ENCODE results near the gene BAG1.

The BAG1 gene

DNA sequence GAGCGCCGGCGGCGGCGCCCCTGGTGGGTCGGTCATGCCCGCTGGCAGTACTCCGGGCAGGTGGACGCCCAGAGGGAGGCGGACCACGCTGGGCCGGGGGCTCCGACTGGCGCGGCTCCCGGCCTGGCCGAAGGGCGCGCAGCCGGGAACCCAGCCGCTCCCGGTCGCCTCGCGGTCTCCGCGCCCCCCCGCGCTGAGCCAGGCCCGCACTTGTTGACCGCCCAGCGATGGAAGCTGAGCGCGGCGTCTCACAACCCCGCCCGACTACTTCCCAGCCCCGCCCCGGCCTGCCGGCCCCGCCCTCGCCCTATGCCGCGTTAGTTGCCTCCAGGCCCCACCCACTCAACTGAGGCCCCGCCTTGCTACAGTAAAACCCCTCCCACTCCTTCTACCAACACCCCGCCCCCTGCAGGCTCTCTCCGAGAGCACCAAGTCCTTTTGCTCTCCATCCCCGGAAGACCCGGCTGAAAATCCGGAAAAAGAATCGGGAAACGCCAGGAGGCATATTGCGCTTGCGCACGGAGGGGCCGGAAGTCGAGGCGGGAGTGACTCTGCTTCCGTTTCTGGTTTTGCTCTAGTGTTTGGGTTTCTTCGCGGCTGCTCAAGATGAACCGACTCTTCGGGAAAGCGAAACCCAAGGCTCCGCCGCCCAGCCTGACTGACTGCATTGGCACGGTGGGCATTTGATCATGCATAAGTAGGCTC, at the start of gene BAG1, which contains the start of gene CHMP5:
BAG1 (minus strand) TSS at position 236 of the 705 bp plus-strand sequence.
CHMP5 (plus strand) TSS at position 577 of the 705 bp plus-strand sequence; CDS start at position 607, 30 bp downstream.
- in situ Hi-C loops (cut with MboI; ENCODE audit: low sequenced_read_pairs), result no loop called here

DNA sequence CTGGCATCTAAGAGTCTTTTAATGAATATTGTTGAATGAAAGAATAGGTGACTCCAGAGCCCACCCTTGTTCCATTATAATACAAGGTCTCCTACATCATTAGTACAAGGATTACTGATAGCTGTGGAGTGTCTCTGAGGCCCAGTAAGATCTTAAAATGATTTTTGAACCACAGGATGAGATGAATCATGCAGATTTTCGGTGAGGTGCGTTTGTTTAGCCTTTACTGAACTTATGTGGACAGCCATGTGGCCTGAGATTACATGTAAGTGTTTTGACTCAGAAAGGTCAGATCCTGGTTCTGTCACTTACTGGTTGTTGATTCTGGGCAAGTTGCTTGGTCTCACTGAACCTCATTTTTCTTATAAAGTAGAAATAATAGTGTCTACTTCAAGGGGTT, 47.4 kb upstream of the BAG1 start:
- in situ Hi-C loops (cut with MboI; ENCODE audit: low sequenced_read_pairs), result no loop called here

DNA sequence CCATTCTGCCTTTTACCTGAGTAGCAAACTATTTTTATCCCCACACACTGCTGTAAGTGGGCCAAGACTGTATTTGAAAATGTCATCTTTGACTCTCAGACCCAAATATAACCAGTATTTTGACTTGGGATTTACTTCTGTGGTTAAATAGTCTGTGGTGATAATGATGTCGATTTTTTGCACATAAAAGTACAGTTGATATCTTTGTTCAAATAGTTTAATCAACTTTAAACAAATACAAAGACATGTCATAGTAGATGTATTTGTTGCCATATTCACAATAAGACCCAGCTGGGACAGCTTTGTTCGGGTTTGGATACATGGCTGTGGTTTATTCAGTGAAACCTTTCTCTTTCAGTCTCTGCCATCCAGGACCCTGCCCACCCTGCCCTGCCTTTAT, 46.2 kb upstream of the BAG1 start:
- in situ Hi-C loops (cut with MboI; ENCODE audit: low sequenced_read_pairs), result no loop called here

DNA sequence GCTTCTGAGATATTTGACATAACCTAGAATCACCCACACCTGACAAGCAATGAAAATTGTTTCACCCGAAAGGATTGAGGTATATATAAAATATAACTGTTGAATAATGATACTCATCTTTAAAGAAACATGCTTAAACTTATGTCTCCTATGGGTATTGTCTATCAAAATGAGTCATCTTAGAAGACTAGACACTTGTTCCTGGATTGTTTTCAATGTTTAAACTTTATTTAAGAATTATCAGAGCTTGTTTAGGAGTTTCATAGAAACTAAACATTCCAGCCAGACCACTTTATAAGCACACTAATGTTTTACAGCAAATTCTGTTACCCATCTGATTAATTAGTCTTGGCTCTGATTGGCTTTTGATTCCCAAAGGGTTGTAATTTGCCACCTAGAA, 45.4 kb upstream of the BAG1 start:
- in situ Hi-C loops (cut with MboI; ENCODE audit: low sequenced_read_pairs), result no loop called here

DNA sequence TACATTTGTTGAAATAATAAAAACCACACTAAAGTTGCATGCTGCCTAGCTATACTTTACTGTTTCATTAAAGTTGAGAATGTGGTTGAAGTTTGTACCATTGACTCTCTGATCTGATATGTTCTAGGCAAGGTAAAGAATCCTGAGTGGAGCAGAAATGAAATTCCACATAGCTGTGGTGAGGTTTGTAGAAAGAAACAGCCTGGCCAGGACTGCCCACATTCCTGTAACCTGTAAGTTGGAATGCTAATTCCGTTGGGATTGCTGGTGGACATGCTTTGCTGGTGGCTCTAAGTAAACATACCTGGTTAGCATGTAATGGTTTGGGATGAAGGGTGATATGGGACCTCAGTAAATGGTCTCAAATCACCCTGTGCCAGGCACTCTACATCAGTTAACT, 42.6 kb upstream of the BAG1 start:
- in situ Hi-C loops (cut with MboI; ENCODE audit: low sequenced_read_pairs), result no loop called here

DNA sequence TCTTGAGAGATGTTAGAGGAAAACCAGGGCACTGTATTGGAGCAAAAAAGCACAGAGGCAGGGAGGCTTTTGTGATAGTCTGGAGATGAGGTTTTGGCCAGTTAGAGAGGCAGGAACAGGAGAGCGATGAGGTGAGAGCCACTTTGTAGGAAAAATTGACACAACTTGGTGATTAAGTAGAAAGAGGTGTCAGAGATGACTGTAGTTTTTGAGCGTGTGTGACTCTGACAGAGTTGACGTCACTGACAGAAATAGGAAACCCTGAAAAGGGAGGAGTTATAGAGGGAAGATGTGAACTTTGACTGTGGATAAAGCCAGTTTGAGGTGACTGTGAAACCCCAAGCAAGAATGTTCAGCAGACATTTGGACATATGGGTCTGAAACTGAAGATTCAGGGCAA, 41.5 kb upstream of the BAG1 start:
- in situ Hi-C loops (cut with MboI; ENCODE audit: low sequenced_read_pairs), result no loop called here

DNA sequence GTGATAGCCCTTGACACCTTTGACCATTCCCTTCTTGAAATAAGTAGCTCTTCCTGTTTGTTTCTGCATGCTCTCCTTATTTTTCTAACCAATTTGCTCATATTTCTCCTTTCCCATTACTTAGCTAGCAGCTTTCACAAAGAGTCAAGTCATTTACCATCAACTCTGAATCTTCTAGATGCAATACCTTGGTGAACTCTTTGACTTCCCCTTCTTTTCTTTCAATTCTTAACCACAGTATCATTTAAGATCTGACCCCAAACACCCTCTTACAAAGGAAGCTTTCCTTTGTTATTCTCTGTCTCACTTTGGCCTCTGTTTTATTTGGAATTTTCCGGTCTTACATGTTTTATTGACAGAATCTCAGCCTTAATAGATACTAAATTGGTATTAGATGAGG, 39.9 kb upstream of the BAG1 start:
- in situ Hi-C loops (cut with MboI; ENCODE audit: low sequenced_read_pairs), result no loop called here

DNA sequence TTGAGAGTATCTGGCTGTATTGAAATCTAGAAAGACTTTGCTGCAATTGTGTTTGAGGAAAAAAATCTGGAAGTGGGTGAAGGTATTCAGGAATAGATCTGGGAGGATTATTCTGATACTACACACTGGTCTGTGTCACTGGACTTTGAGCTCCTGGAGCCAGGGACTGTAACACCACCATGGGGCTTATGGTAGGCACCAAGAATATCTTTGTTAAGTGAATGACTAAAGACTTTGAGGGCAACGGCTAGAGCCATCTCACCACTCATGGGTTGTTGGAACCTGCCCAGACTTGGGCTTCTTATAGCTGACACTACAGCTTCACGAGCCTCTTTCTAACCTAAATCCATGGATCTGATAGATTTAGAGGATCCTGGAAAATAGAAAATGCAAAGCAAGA, 36.0 kb upstream of the BAG1 start:
- in situ Hi-C loops (cut with MboI; ENCODE audit: low sequenced_read_pairs), result no loop called here

DNA sequence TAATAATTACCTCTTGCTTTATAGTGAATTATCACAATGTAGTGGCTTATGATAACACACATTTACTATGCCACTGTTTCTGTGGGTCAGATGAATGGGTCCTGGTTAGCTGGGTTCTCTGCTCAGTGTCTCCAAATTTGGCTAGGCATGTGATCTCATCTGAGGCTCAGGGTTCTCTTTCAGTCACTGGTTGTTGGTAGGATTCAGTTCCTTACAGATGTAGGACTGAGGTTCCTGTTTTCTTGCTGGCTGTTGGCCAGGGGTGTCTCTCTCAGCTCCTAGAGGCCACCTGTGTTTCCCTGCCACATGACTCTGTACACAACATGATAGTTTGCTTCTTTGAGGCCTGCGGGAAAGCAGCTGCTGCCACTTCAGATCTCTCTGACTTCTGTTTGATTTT, 32.9 kb upstream of the BAG1 start:
- in situ Hi-C loops (cut with MboI; ENCODE audit: low sequenced_read_pairs), result no loop called here

DNA sequence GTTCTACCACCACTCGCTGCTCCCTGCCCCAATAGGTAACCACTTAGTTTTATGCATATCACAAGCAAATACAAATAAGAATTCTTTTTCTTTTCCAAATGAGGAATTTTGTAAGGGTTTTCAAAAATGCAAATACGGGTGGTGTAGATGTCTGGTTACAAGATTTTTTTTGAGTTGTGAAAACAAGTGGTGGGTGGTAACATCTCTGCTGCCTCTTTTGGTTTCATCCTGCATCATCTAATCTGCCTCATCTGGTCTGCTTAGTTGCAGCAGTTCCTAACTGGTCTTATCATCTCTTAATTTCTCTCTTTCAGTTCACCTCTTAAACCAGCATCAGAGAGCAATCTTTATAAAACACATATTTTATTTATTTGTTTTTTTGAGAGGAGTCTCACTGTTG, 31.1 kb upstream of the BAG1 start:
- in situ Hi-C loops (cut with MboI; ENCODE audit: low sequenced_read_pairs), result no loop called here

DNA sequence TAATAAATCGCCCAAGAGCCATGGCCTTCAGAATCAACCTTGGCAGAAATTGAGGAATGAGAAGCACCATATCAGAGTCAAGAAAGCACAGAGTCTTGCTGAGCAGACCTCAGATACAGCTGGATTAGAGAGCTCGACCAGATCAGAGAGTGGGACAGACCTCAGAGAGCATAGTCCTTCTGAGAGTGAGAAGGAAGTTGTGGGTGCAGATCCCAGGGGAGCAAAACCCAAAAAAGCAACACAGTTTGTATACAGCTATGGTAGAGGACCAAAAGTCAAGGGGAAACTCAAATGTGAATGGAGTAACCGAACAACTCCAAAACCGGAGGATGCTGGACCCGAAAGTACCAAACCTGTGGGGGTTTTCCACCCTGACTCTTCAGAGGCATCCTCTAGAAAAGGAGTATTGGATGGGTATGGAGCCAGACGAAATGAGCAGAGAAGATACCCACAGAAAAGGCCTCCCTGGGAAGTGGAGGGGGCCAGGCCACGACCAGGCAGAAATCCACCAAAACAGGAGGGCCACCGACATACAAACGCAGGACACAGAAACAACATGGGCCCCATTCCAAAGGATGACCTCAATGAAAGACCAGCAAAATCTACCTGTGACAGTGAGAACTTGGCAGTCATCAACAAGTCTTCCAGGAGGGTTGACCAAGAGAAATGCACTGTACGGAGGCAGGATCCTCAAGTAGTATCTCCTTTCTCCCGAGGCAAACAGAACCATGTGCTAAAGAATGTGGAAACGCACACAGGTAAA, 30.3 kb upstream of the BAG1 start:
- in situ Hi-C loops (cut with MboI; ENCODE audit: low sequenced_read_pairs), result no loop called here

DNA sequence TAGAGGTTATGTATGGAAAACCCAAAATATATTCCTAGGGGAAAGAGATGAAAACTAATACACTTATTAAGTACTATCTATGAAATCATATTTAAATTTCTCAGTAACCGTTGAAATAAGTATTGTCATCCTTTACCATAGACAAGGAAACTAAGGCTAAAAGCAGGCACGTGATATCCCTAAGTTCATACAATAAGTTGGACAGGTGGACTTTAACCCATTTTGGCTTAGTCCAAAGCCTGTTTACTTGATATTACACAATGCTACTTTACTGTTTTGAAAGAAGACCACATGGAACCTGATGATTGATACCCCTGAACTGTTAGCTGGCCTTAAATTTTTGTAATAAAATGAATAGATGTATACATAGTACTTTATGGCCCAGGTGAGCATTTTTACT, 29.3 kb upstream of the BAG1 start:
- in situ Hi-C loops (cut with MboI; ENCODE audit: low sequenced_read_pairs), result no loop called here

DNA sequence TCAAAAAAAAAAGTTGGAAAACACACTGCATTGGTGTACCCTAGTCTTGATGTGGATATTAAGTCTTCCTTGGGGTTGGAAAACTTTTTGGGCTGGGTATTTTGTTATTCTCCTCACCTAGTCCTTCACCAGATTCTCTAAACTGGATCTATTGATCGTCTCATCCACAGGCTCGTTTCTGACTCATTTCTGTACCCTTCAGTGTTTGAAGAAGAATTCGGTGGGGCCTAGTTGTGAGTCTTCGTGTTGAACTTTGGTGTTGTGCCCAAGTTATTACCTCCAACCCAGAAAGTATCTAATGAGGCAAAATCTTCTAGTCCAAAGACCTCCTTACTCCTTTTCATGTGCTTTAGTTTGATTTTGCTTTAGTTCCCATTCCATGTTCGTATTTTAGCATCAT, 27.4 kb upstream of the BAG1 start:
- in situ Hi-C loops (cut with MboI; ENCODE audit: low sequenced_read_pairs), result no loop called here

DNA sequence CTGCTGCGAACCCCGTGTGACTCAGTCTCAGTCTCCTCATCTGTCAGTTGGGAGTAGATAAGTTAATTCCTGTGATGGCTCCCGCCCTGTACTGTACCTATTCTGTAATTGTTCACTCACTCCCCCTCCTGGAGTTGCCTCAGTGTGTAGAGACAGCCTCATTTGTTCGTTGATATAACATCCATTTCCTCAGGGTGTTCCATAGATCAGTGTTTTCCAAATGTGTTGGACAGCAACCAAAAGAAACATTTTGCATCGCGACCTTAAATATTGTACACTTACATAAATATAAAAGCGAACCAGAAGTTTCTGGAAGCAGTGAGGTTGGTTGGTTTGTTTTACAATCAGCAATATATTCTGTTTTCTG, 26.5 kb upstream of the BAG1 start:
- in situ Hi-C loops (cut with MboI; ENCODE audit: low sequenced_read_pairs), result no loop called here

DNA sequence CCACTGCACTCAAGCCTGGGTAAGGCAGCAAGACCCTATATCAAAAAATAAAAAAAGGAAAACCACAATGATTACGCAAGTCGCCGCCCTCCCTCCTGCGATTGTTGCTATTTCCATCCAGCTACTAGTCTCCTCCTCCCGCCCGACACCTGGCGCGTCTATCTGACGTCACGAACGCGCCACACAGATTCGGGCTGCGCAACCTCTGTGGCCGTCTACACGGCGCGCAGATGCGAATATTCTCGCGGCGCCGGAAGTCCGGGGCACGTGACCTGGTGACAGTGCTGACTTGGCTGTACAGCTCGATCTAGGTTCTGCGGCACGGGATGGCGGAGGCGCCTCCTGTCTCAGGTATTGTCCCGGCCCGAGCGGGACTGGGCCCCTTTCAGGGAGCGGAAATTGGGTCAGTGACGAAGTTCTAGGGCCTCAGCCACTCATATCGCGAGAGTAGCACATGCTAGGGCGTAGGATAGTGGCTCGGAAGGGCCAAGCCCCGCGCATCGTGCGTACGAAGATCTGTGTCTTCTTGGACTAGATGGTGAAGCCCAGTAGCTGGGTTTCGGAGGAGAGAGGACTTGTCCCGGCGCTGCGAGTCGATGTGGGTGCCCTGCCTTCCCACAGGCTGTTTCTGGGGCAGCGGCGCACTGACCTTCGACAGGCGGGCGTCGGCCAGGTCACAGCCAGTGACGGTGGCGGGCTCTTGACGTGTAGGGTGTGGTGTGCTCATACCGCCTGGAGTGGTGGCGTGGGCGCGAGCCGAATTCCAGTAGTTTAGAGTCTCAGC, 25.9 kb upstream of the BAG1 start, which contains the start of gene NFX1:
NFX1 (plus strand) TSS at position 270 of the 784 bp plus-strand sequence; CDS start at position 327, 57 bp downstream.
- in situ Hi-C loops (cut with MboI; ENCODE audit: low sequenced_read_pairs), result no loop called here

DNA sequence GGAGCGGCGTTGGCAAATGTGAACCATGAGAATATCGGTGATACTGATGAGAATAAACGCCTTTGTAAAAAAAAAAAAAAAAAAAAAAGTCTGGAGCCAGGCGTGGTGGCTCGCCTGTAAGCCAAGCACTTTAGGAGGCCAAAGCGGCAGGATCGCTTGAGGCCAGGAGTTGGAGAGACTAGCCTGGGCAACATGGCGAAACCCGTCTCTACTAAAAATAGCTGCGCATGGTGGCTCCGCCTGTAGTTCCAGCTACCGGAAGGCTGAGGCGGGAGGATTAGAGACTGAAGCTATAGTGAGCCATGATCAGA, 25.4 kb upstream of the BAG1 start:
- in situ Hi-C loops (cut with MboI; ENCODE audit: low sequenced_read_pairs), result no loop called here

DNA sequence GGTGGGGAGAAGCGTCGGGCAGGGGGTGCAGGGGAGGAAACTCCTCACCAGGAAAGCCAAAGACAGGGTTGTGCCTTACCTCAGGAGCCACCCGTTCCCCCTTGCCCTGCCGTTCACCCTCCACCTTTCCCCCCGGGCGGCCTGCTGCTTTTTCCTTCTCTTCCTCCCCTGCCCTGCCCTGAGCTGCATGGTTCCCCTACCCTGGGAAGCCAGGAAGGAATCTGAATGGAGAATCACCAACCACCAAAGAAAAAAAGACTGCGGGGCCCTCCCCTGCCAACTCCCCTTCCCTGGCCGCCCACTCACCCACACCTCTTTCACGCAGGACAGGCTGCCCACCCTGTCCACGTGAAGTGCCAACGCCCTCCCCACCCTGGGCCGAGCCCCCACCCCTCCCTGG, 25.0 kb upstream of the BAG1 start:
- in situ Hi-C loops (cut with MboI; ENCODE audit: low sequenced_read_pairs), result no loop called here

DNA sequence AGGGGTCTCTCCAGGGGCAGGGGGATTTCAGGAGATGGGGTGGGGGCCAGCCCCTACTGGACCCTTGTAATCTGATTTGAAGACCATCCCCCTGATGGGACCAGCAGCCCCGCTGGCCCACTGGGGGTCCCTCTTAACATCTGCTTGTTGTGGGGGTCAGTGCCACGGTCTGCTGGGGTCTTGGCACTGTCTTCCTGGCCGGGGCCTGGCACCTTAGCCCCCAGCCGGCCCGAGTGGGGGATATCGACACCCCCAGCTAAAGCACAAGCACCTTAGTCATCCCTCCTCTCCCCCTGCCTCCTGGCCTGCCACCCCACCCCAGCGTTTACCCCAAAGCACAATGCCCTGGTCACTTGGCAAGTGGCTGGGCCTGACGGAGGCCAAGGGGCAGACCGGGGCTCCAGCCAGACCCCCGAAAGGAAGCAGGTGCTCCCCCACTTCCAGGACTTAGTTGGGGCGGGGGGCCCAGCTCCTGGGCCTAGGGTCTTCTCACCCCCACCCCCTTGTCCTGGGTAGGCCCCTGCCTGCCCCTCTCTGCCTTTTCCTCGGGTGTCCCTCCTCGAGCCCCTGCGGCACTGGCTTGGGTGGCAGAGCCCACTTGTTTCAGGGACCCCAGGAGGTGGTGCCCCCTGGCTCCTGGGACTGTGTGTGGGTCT, 24.4 kb upstream of the BAG1 start:
- in situ Hi-C loops (cut with MboI; ENCODE audit: low sequenced_read_pairs), result no loop called here

DNA sequence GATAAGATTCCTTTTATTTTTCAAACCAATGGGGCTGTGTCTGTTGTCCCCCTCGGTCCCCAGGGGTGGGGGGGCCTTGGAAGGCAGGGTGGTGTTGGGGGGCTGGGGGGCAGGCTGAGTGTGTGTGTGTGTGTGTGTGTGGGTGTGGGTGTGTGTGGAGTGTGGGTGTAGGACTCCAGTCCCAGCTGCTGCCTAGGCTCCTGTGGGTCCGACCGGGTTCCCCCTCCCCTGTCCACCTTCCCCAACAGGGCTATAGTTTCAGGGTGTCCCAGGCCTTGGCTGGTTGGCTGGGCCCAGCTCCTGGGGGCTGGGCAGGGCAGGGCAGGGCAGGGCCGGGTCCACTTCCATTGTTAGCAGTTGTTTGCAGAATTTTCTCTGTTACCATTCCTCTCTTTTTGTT, 23.7 kb upstream of the BAG1 start:
- in situ Hi-C loops (cut with MboI; ENCODE audit: low sequenced_read_pairs), result no loop called here

DNA sequence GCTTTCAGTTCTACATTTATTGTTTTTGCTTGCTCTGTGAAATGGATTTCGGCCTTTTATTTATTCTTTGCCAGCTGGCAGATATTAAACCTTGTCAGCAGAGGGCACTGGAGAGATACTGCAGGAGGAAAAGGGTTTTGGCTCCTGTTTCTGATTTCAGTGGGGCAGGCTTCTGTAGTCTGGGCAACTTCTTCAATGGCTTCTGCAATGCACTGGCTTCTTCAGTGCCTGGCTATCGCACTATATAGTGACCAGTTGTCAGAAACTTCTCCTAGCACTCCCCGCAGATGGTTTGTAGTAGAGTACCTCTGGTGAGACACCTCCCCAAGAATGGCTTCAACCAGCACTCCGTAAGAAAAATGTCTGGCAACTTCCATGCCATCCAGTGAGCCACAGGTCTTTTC, 22.6 kb upstream of the BAG1 start:
- in situ Hi-C loops (cut with MboI; ENCODE audit: low sequenced_read_pairs), result no loop called here

DNA sequence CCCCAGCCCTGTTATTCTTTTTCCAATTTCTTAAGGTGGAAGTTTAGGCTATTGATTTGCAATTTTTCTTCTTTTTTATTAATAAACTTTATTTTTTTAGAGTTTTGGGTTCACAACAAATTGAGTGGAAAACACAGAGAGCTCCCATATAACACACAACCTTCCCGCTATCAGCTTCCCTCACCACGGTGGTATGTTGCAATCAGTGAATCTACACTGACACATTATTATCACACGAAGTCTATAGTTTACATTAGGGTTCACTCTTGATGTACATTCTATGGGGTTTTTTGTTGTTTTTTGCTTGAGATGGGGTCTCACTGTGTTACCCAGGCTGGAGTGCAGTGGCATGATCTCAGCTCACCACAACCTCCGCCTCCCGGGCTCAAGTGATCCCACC, 21.0 kb upstream of the BAG1 start:
- in situ Hi-C loops (cut with MboI; ENCODE audit: low sequenced_read_pairs), result no loop called here

All from HL-60/S4 treated with retinoic acid at 250 ng/mL for 4 days and 3 days (cell line).